ENCODE data around the gene PTPN5.

GRCh38 chr11:18715476-18715875 lies 76.1 kb downstream of the PTPN5 start:
- no peak for TF ChIP-seq EZH2phosphoT487 (IDR thresholded peaks at IDR 0.05; ENCODE audit: borderline replicate concordance, low read depth, low read length)
- TF ChIP-seq, protein P1, sequence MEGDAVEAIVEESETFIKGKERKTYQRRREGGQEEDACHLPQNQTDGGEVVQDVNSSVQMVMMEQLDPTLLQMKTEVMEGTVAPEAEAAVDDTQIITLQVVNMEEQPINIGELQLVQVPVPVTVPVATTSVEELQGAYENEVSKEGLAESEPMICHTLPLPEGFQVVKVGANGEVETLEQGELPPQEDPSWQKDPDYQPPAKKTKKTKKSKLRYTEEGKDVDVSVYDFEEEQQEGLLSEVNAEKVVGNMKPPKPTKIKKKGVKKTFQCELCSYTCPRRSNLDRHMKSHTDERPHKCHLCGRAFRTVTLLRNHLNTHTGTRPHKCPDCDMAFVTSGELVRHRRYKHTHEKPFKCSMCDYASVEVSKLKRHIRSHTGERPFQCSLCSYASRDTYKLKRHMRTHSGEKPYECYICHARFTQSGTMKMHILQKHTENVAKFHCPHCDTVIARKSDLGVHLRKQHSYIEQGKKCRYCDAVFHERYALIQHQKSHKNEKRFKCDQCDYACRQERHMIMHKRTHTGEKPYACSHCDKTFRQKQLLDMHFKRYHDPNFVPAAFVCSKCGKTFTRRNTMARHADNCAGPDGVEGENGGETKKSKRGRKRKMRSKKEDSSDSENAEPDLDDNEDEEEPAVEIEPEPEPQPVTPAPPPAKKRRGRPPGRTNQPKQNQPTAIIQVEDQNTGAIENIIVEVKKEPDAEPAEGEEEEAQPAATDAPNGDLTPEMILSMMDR (conservative IDR thresholded peaks at IDR 0.05; ENCODE audit: low read length), result no peak
